Stimulated activated CD8-positive, alpha-beta memory T cell treated with anti-CD3 and anti-CD28 coated beads, Interleukin-4, amount 100 ng/mL, for 48 hours (primary cell): ENCODE results near the gene RBFOX2.
A peak's percentile ranks its signal among the peaks of the same experiment; 100 is the strongest.

Experiments
- DNase-seq: peaks from one replicate; pipeline ENCODE4 v3.0.0-alpha.2; 2020

The RBFOX2 gene

GRCh38 chr22:35970616-35971455 is 57.8 kb downstream of the RBFOX2 start:
- no peak for DNase-seq

- DNase-seq: no peak
Measured at GRCh38 chr22:35967046-35967397, 61.6 kb downstream of the RBFOX2 start.

GRCh38 chr22:35966314-35967045 is 62.1 kb downstream of the RBFOX2 start:
- no peak for DNase-seq

GRCh38 chr22:35963237-35963810 is 65.3 kb downstream of the RBFOX2 start:
- DNase-seq: no peak

GRCh38 chr22:35961480-35962295 is 66.9 kb downstream of the RBFOX2 start:
- no peak for DNase-seq

DNA sequence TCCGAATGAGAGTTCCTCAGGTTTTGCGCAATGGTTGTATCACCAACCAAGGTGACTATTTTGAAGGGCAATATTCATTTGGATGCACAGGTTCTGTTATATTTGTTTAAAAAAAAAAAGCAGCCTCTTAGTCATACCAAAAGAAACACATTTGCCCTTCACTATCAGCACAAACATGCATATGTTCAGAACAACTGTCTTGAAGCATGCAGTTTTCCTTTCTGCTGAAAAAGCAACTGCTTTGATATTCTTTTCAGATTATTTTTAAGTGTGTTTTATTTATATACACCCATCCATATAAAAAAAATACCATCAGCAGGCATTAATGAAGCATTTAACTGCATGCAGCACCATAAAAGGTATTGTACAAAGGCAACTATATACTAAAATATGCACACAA is 67.8 kb downstream of the RBFOX2 start:
- DNase-seq: no peak

GRCh38 chr22:35959121-35959800 is 69.4 kb downstream of the RBFOX2 start:
- DNase-seq: no peak

GRCh38 chr22:35958334-35958733 is 70.3 kb downstream of the RBFOX2 start:
- no peak for DNase-seq

- no peak for DNase-seq
Measured at GRCh38 chr22:35957589-35957988, 71.0 kb downstream of the RBFOX2 start.

GRCh38 chr22:35956850-35957249 is 71.8 kb downstream of the RBFOX2 start:
- no peak for DNase-seq

DNA sequence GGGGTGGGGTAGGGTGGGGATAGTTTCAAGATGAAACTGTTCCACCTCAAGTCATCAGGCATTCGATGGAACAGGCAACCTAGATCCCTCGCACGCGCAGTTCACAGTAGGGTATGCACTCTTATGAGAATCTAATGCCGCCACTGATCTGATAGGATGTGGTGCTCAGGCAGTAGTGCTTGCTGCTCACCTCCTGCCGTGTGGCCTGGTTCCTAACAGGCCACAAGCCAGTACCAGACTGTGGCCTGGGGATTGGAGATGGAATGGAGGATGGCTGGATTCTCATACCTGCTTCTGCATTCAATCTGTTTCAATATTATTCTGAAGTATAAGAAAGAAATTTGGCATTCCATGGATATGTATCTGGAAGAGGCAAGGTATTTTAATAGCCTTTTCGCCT is 73.1 kb downstream of the RBFOX2 start:
- no peak for DNase-seq

DNA sequence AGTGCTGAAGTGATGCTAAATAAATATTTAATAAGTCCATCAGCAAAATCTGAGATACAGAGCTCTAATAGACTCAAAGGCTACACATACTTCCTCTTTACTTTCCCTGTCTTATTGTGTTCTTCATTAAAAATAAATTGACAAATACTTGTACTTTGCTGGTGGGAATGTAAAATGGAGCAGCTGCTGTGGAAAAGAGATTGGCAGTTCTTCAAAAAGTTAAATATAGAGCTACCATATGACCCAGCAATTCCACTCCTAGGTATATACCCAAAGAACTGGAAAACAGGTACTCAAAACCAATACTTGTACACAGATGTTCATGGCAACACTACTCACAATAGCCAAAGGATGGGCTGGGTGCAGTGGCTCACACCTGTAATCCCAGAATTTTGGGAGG is 76.0 kb downstream of the RBFOX2 start:
- DNase-seq: no peak

GRCh38 chr22:35950262-35950661 is 78.4 kb downstream of the RBFOX2 start:
- no peak for DNase-seq

- no peak for DNase-seq
Measured at GRCh38 chr22:35949243-35949642, 79.4 kb downstream of the RBFOX2 start.

- DNase-seq: no peak
Measured at GRCh38 chr22:35947794-35948425, 80.7 kb downstream of the RBFOX2 start.

GRCh38 chr22:35944458-35944857 is 84.2 kb downstream of the RBFOX2 start:
- DNase-seq: no peak

DNA sequence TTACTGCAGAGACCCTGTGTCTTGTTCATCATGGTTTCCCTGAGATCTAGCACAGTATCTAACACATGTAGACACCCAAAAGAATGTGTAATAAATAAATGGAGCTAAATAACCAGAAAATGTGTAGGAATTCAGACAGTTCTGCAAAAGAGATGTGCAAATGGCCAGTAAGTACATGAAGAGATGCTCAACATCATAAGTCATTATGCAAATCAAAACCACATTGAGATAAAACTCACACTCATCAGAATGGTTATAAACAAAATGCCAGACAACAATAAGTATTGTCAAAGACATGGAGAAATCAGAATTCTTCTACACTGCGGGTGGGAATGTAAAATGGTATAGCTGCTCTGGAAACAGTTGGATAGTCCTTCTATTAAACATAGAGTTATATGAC is 88.5 kb downstream of the RBFOX2 start:
- no peak for DNase-seq

DNA sequence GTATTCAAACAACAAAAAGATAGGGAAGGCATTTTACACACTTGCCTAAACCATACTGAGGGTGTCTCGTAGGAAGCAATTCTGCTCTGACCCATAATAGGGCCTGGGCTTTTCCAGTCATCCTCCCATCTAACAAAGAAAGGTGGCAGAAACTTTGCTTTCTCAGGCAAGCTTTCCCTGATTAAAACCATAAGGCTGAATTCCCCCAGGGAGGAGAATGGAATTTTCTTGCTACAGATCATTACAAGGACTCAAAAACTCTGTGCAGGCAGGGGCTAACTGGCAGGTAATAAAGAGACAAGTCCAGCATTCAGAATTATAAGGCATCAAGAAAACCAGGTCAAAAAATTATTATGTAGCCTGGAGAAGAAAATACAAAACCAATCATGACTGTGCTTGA is 90.4 kb downstream of the RBFOX2 start:
- no peak for DNase-seq

- DNase-seq: no peak
Measured at GRCh38 chr22:35930933-35931332, 97.7 kb downstream of the RBFOX2 start.

DNA sequence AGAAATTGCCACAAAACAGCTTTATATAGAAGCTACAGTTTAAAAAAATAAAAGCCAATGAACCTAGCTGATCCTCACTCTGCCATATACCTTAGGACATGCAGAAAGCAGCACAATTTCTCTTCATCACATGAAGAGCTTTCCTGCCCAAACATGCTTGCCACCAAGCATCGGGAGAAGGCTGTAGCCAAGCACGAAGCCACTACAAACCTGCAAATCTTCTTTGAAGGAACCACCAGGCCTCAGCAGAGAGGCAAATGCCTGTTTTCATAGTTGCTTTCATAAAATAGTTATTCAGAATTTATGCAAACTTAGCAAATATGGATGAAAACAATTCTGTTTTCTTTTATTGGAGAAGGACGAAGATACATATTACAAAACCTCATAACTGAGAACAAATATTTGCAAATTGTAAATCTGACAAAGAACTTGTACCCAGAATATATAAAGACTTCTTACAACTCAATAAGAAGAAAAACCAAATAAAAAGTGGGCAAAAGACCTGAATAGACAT is 100.3 kb downstream of the RBFOX2 start:
- no peak for DNase-seq

DNA sequence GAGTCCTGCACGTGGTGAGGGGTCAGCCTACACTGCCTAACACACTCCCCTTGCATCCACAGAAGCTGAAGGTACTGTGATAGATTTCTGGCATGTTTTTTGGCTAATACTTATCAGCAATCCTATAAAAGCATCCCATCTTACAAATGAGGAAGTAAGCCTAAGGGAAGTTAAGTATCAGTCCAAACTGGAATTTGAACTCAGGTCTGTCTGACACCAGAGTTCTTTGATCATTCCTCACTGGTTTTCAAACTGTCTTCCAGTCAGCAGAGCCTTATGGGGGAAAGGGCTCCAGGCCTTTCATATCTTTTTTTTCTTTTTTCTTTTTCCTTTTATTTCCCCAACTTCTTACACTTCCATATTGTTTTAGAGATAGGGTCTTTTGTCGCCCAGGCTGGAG is 105.6 kb downstream of the RBFOX2 start:
- DNase-seq: no peak

DNA sequence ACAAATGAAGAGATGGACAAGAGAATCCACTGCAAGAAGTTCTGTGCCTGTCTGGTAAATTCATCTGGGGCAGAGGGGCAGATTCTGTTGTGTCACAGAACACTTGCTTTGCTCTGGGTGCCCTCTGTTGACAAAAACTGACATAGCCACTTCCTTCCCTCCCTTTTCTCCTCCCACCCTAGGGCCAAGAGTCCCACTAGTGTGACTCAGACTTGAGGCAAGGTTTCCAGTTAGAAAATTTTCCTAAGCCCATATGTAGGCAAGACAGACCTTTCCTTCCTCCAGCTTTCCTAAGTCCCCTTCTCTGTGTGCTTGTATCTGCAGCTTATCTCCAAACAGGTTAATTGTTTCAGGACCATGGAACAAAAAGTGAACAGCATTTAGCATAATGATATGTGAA is 106.8 kb downstream of the RBFOX2 start:
- DNase-seq: peak; percentile 48
